DMS79 treated with DMSO at 0.1 percent for 48 hours (cell line): ENCODE results near the gene USP20.
A peak's percentile ranks its signal among the peaks of the same experiment; 100 is the strongest.

Experiments
- DNase-seq: peaks from one replicate; lab custom pipeline; 2025; lab: John Stamatoyannopoulos, UW

Gene USP20

GRCh38 chr9:129823935-129824601 is 11.2 kb upstream of the USP20 start, which contains the start of gene TOR1A:
Gene TOR1A (minus strand): TSS chr9:129824136. CDS start chr9:129824085, 51 bp downstream.
- DNase-seq: peak; percentile 95

DNA sequence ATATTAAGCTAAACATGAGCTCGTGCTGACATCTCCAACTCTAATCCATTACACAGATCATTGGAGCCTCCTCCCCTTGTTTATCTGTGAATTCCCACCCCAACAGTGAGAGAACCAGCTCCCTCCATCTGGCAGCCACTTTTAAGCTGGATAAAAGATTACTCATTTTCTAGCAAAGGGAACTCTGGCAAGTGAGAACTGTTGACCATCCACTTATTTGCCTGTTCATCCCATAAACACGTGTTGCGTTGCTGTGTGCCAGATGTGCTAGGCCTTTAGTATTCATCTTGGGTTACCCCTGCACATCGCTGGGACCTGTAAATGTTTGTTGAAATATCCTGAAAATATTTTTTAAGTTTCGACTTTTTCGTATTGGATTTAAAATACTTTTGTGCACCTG is 8.9 kb upstream of the USP20 start:
- no peak for DNase-seq

DNA sequence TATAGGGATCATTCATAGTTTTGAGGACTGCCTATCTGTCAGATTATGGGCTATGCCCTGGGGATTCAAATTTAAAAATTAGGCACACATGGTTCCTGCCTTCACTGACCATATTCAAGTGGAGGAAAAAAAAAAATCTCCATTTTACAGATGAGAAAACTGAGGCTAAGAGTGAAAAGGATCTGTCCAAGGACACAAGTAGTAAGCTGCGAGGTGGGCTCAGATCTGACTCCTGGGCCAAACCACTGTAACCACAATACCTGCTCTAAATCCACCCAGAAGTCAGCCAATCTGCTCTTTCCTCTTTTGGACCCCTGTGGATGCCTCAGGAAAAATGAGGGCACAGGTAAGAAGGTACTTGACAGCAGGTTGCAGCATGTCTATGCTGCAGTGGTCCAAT is 8.5 kb upstream of the USP20 start:
- DNase-seq: no peak

GRCh38 chr9:129828051-129828450 is 7.2 kb upstream of the USP20 start:
- no peak for DNase-seq

GRCh38 chr9:129828969-129829368 is 6.3 kb upstream of the USP20 start:
- DNase-seq: no peak

DNA sequence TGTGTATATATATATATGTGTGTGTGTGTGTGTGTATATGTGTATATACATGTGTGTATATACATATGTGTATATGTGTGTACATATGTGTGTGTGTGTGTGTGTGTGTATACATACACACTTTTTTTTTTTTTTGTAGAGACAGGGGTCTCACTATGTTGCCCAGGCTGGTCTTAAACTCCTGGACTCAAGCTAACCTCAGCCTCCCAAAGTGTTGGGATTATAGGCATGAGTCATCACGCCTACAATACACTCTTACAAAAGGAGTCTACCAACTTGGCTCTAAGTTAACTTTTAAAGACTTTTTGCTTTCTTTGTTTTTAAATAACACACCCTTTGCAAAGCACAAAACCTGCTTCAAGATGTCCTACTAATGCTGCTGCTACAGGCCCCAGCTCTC is 2.3 kb upstream of the USP20 start:
- DNase-seq: no peak

DNA sequence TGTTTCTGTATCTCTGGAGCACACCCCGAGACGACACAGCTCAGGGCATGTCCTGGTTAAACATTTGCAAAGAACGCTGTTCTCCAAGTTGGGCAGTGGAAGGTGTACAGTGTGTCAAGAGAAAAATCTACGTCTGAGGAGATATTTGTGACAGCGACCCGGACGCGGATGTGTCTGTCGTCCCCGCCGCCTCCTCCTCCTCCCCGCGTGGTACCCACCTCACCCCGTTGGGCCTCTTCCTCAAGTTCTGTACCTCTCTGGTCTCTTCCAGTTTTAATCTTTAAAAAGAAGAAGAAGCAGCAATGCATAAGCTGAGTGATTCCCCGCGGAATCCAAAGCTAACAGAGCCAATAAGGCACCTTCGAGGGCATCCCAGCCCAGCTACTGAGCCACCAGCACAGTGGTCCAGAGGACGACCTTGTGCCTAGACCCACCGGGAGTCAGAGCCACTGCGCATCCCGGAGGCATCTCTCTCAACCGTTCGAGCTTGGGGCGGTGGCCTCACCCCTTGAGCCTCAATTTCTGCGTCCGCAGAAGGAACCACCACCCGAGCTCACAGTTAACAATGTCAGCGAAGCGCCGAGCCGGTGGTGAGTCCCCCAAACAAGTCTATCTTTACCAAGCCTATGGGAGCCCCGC is 650 bp upstream of the USP20 start:
- no peak for DNase-seq

DNA sequence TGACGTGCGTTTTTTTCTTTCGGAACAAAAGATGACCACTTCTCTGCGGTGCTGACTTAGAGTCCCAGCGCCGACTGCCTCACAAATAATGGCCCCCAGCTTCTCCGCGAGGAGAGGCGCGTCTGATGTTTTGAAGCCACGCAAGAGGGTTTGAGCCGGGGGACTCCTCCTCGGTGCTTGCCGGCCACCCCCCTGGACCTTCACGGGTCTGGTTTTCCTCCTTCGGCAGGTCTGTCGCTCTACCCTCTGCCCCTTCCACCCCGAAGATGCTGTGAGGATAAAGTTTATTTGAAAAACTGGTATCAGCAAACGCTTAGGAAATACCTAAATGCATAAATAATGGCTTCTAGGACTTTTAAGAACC is 584 bp downstream of the USP20 start:
- peak; percentile 16 for DNase-seq

DNA sequence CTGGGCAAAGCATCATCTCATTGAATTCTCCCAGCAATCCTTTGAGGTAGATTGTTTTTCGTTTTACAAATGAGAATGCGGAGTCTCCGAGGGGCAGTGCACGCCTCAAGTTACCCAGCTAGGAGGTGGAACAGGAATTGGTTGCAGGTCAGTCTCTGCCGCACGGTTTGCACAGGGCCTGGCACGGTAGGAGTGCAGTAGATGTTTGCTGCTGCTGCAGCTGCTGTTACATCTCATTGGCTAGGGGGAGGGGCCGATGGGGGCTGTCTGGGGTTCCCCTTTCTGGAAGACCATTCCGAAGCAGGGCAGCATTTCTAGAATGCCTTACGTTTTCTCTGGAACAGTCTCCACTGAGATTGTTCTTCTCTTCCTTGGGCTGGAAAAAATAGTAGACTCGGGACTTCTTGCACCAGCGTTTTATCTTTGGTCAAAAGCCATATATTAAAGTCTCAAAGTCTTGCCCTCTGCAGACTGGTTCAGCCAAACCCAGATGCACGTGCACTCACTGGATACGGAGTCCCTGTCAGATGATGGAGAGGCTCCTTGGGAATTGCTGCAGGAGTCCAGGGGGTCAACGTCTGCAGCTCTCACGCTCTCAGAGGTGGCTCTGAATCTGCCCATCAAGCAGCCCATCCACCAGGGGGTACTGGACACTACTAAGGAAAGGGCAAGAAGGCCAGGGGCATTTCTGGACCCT is 1.2 kb downstream of the USP20 start:
- DNase-seq: no peak

DNA sequence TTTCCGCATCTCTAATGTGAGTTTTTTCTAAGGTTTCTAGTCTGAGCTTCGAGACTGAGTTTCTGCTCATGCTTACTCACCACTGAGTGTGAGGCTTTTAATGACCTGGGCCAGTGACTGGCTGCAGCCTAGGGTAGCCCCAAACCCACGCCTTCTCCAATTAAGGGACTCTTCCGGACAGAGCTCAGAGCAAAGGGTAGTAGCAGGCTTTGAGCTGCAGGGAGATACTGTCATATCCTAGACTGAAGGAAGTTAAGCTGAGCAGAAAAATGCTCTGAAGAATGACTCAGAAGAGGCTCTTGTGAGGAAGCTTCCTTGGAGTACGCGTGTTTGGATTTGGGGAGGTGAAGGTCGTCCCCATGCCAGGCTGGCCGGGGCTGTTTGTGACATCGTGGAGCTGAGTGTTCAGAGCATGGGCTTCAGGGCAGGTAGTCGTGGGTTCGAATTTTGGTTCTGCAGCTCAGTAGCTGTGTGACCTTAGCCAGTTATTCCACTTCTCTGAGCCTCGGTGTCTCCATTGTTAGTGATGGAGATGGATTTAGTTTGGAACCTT is 3.5 kb downstream of the USP20 start:
- no peak for DNase-seq

DNA sequence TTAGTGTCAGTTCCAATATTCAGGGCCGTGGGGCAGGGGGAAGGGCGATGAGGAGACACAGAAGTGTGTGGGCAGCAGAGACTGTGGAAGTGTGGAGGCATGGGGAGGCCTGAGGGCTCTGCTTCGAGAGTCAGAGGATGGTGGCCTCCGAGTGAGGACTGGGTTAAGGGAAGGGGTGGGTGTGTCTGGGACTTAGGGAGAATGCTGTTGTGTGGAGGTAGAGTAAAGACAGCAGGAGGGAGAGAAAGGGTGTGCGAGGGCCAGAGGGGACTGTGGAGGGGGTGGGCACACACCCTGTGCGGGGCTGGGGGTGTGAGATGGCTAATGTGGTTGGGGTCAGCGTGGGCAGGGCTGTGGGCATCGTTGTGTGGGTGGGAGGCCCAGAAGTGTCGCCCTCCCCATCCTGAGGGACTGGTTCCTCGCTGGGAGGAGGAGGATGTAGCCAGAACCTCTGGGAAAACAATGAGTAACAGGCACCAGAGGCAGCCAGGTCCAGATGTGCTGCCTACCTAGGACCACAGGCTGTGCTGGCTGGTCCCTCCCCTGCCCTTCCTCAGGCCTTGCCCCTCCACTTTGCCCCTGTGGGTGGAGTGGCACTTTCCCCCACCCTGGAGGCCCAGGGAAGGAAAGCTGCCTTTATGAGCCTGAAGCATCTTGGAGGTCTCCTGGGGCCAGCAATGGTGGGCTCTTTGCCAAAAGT is 4.2 kb downstream of the USP20 start:
- no peak for DNase-seq

DNA sequence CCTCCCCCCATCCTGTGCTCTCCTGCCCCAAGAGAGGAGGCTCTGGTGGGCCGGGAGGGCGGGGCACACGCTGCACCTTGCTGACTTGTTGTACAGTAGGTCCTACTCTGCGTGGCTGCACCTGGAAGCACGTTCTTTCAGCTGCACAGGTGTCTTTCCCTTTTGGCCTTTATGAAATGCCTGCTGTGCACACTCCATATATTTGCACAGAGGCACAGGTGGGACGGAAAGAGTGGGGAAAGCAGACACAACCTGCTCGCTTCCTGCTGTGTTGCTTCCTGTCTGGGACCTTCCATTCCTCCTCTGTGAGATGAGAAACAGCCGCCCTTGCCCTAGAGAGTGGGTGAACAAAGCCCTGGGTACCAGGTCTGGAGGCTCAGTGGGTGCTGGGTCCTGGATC is 4.8 kb downstream of the USP20 start:
- DNase-seq: peak; percentile 75

- DNase-seq: no peak
These were observed 5.8 kb downstream of the USP20 start for GRCh38 chr9:129841071-129841470.

DNA sequence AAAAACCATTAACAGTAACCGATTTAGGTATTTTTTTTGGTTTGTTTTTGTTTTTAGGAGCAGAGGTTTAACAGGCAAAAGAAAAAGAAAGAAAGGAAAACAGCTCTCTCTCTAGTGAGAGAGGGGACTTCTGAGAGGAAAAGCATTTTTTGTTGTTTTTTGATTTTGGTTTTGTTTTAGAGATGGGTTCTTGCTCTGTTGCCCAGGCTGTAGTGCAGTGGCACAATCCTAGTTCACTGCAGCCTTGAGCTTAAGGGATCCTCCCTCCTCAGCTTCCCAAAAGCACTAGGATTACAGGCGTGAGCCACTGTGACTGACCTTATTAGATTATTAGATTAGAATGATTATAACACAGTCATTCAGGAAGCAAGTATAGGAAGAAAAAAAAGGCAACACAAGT is 10.1 kb downstream of the USP20 start:
- DNase-seq: no peak

- DNase-seq: no peak
These were observed 13.6 kb downstream of the USP20 start for GRCh38 chr9:129848712-129849441.

- no peak for DNase-seq
These were observed 14.6 kb downstream of the USP20 start for GRCh38 chr9:129849901-129850300.

DNA sequence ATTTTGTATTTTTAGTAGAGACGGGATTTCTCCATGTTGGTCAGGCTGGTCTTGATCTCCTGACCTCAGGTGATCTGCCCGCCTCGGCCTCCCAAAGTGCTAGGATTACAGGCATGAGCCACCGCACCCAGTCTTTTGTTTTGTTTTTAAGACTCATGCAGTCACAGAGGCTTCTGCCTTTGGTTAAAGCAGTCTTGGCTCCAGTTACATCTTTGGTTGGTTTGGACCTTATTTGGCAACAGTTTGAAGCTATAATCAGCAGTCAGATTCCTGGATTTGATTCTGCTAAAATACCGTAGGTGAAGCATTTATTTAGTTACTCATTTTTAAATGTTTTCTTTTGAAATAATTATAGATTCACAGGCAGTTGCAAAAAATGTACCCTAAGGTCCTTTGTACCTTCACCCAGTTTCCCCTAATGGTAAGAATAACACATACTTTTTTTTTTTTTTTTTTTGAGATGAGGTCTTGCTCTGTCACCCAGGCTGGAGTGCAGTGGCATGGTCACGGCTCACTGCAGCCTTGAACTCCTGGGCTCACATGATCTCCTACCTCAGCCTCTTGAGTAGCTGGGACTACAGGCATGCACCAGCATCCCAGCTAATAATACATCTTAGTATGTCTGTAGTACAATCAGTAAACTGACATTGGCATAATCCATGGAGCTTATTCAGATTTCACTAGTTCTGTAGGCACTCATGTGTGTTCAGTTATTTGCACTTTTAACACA is 15.7 kb downstream of the USP20 start:
- DNase-seq: peak; percentile 43

DNA sequence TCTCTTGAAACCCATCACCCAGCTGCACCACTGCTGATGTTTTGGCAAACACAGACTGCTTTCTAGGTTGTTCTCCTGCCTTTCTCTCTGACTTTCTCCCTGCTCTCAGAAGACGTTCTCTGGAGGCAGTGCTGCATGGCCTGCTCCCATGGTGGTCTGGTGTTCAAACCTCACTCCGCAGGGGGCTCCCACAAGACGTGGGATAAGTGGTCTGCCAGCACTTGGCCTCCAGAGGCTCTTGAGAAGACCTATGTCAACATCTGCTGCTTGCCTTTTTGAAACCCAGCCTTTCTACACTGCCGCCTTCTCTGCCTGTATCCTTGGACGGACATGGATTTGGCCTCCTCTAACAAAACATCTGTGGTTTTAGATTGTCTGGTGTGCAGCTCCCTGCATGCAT is 16.6 kb downstream of the USP20 start:
- DNase-seq: peak; percentile 36

DNA sequence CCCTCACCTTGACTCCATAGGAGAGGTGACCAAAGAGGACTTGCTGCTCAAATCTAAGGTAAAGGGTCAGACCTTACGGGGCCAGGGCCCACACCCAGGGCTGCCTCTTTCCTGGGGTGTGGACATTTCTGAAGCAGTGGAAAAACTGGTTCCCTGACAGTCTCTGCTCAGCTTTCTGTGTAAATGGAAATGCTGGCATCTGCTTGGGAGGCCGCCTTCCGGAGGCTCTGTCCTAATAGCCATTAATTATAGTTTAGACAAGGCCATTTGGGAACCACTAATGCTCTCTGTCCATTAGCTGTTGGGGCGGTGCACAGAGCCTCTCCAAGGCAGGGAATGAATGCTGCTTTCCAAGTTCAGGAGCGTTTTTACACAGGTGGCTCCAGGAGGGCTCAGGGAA is 17.3 kb downstream of the USP20 start:
- DNase-seq: peak; percentile 24

- DNase-seq: peak; percentile 52
These were observed 18.4 kb downstream of the USP20 start for GRCh38 chr9:129853614-129854013.

- DNase-seq: no peak
These were observed 19.4 kb downstream of the USP20 start for GRCh38 chr9:129854588-129855110.
